ENCODE measurements around the gene SSU72.

Gene SSU72

GRCh38 chr1:1574721-1575537 is at the start of gene SSU72:
SSU72 (minus strand) TSS chr1:1574863; CDS start chr1:1574557, 306 bp downstream.
- peak; percentile 84 to 90 for DNase-seq (ENCODE audit: low read depth in 2 of 2)

GRCh38 chr1:1623631-1624442 is 49.2 kb upstream of the SSU72 start:
- DNase-seq (ENCODE audit: low read depth in 2 of 2), result no peak

- no peak for DNase-seq (ENCODE audit: low read depth in 2 of 2)
These were observed 48.5 kb upstream of the SSU72 start for GRCh38 chr1:1623181-1623630.

- DNase-seq (ENCODE audit: low read depth in 2 of 2), result no peak
These were observed 48.1 kb upstream of the SSU72 start for GRCh38 chr1:1622788-1623094.

- no peak for DNase-seq (ENCODE audit: low read depth in 2 of 2)
These were observed 47.5 kb upstream of the SSU72 start for GRCh38 chr1:1622010-1622787.

GRCh38 chr1:1621173-1622009 is 46.7 kb upstream of the SSU72 start:
- no peak for DNase-seq (ENCODE audit: low read depth in 2 of 2)

GRCh38 chr1:1620433-1621139 is 45.9 kb upstream of the SSU72 start:
- DNase-seq (ENCODE audit: low read depth in 2 of 2), result no peak

- no peak for DNase-seq (ENCODE audit: low read depth in 2 of 2)
These were observed 45.3 kb upstream of the SSU72 start for GRCh38 chr1:1619917-1620361.

- DNase-seq (ENCODE audit: low read depth in 2 of 2), result no peak
These were observed 43.9 kb upstream of the SSU72 start for GRCh38 chr1:1618396-1619068.

GRCh38 chr1:1617925-1618324 is 43.3 kb upstream of the SSU72 start:
- DNase-seq (ENCODE audit: low read depth in 2 of 2), result no peak

- no peak for DNase-seq (ENCODE audit: low read depth in 2 of 2)
These were observed 42.9 kb upstream of the SSU72 start for GRCh38 chr1:1617516-1617915.

GRCh38 chr1:1616838-1617237 is 42.2 kb upstream of the SSU72 start:
- DNase-seq (ENCODE audit: low read depth in 2 of 2), result no peak

GRCh38 chr1:1616045-1616790 is 41.6 kb upstream of the SSU72 start:
- no peak for DNase-seq (ENCODE audit: low read depth in 2 of 2)

GRCh38 chr1:1615256-1616044 is 40.8 kb upstream of the SSU72 start, which contains the start of gene MIB2:
MIB2 (plus strand) TSS chr1:1615500; CDS start chr1:1623453, 7,953 bp downstream.
- DNase-seq (ENCODE audit: low read depth in 2 of 2), result peak; percentile 95 to 97

GRCh38 chr1:1614954-1615255 is 40.2 kb upstream of the SSU72 start:
- DNase-seq (ENCODE audit: low read depth in 2 of 2), result no peak

GRCh38 chr1:1614204-1614953 is 39.7 kb upstream of the SSU72 start:
- no peak for DNase-seq (ENCODE audit: low read depth in 2 of 2)

GRCh38 chr1:1613509-1614082 is 38.9 kb upstream of the SSU72 start:
- DNase-seq (ENCODE audit: low read depth in 2 of 2), result no peak

- DNase-seq (ENCODE audit: low read depth in 2 of 2), result no peak
These were observed 37.4 kb upstream of the SSU72 start for GRCh38 chr1:1612104-1612400.

Measured in stimulated activated CD8-positive, alpha-beta memory T cell treated with anti-CD3 and anti-CD28 coated beads, Interleukin-7, amount 100 ng/mL, for 1 hour (primary cell).